Parathyroid adenoma (tissue), 2 donors: Measurements from ENCODE around the gene POU6F2.

ENCODE experiments used
- H2AFZ ChIP-seq: fragments of 300-600 bp; sonication (generic); one replicate; pipeline ENCODE4 v1.7.0; 2017; ENCODE audit warnings: antibody characterized with exemption, mild to moderate bottlenecking
- H3K27ac ChIP-seq: fragments of 300-600 bp; sonication (generic); one replicate; pipeline ENCODE4 v1.7.0; 2017
- H3K27me3 ChIP-seq: fragments of 300-600 bp; sonication (generic); one replicate; pipeline ENCODE4 v1.7.0; 2017; ENCODE audit warnings: low read length; ENCODE audit not compliant: control insufficient read depth, insufficient read depth
- H3K36me3 ChIP-seq: fragments of 300-600 bp; sonication (generic); one replicate; pipeline ENCODE4 v1.7.0; 2017; ENCODE audit warnings: low read length; ENCODE audit not compliant: control insufficient read depth, insufficient read depth
- H3K4me1 ChIP-seq: fragments of 300-600 bp; sonication (generic); one replicate; pipeline ENCODE4 v1.7.0; 2017; ENCODE audit warnings: control low read depth
- H3K4me2 ChIP-seq: fragments of 300-600 bp; sonication (generic); one replicate; pipeline ENCODE4 v1.7.0; 2017; ENCODE audit warnings: low read length
- H3K4me3 ChIP-seq: fragments of 300-600 bp; sonication (generic); one replicate; pipeline ENCODE4 v1.7.0; 2017; ENCODE audit warnings: low read depth, low read length
- H3K79me2 ChIP-seq: fragments of 300-600 bp; sonication (generic); one replicate; pipeline ENCODE4 v1.7.0; 2017; ENCODE audit warnings: control low read depth
- H3K9ac ChIP-seq: fragments of 300-600 bp; sonication (generic); one replicate; pipeline ENCODE4 v1.7.0; 2017; ENCODE audit warnings: mild to moderate bottlenecking
- H3K9me3 ChIP-seq: fragments of 300-600 bp; sonication (generic); one replicate; pipeline ENCODE4 v1.7.0; 2017; ENCODE audit warnings: low read length; ENCODE audit not compliant: control insufficient read depth
- TF ChIP-seq, protein P1 (sequence below): fragments of 300-600 bp; sonication (generic); IDR thresholded peaks from one replicate; pipeline ENCODE4 v1.7.0; 2017; ENCODE audit warnings: antibody characterized with exemption, mild to moderate bottlenecking
- donor health status: primary hyperparathyroidism.

The POU6F2 gene

DNA sequence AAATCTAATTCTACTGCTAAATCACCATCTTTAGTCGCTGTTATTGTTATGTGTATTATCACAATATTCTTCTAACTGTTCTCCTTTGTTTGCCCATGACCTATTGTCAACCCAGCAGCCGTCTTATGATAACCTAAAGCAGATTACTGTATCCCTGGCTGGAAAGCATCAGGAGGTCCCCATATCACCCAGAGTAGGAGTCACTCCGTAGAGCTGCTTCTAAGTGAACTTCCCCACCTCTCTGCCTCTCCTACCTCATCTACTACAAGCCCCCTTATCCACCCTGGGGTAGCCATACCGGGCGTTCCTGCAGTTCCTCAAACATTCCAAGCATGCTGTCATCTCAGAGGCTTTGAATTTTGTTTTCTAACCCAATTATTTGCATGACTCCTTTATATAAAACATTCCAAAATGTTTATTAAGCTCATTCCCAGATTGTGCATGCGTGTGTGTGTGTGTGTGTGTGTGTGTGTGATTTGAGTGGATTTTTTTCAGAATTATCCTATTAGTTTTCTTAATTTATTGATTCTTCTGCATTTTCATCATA is 39.7 kb downstream of the POU6F2 start:
- H3K36me3 ChIP-seq: no peaks in the 10 kb centered on the region
- H3K79me2 ChIP-seq: no peaks in the 10 kb centered on the region
- TF ChIP-seq, protein P1, sequence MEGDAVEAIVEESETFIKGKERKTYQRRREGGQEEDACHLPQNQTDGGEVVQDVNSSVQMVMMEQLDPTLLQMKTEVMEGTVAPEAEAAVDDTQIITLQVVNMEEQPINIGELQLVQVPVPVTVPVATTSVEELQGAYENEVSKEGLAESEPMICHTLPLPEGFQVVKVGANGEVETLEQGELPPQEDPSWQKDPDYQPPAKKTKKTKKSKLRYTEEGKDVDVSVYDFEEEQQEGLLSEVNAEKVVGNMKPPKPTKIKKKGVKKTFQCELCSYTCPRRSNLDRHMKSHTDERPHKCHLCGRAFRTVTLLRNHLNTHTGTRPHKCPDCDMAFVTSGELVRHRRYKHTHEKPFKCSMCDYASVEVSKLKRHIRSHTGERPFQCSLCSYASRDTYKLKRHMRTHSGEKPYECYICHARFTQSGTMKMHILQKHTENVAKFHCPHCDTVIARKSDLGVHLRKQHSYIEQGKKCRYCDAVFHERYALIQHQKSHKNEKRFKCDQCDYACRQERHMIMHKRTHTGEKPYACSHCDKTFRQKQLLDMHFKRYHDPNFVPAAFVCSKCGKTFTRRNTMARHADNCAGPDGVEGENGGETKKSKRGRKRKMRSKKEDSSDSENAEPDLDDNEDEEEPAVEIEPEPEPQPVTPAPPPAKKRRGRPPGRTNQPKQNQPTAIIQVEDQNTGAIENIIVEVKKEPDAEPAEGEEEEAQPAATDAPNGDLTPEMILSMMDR: no peak

DNA sequence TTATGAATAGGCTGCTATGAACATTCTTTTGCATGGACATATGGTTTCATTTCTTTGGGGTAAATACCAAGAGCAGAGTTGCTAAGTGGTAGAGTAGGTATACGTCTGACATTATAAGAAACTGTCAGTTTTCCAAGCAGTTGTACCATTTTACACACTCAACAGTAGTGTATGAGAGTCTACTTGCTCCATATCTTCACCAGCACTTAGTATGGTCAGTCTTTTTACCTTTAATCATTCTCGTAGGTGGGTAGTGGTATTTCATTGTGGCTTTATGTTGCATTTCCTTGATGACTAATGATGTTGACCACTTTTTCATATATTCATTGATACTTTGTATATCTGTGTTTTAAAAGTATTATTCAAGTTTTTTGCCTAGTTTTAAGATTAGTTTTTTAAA is 45.1 kb downstream of the POU6F2 start:
- Histone ChIP-seq H3K36me3 (no peaks in the 10 kb centered on the region), H3K4me1 (no peaks in the 10 kb centered on the region), H3K27ac (no peak overlapping the region), H2AFZ (no peak overlapping the region), H3K9me3 (no peaks in the 10 kb centered on the region), H3K27me3 (no peaks in the 10 kb centered on the region), H3K4me3 (no peak overlapping the region), H3K9ac (no peak overlapping the region), H3K79me2 (no peaks in the 10 kb centered on the region), H3K4me2 (no peak overlapping the region)
- TF ChIP-seq, protein P1: no peak

More for the DNA sequence above, 39.7 kb downstream of the POU6F2 start:
- Histone ChIP-seq H2AFZ (no peak overlapping the region), H3K4me3 (no peak overlapping the region), H3K4me2 (no peak overlapping the region), H3K9me3 (no peaks in the 10 kb centered on the region), H3K27ac (no peak overlapping the region), H3K27me3 (no peaks in the 10 kb centered on the region), H3K4me1 (no peaks in the 10 kb centered on the region), H3K9ac (no peak overlapping the region)

DNA sequence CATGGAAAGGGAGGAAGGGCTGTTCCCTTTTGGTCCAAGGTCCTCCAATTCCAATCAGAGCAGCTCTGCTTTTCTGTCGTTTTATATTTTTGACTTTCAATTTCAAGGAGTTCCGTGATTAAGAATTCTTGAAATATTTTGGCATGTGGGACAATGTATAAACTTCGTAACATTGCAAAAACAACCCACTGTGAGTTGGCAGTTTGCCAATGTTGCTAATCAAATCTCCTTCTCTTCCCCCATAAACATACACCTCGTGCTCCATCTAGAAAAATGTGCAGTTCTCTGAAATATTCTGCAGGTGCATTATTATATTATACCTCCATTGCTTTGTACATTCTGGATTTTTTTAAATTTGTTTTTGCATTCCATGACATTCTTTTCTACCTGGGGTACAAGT is 49.8 kb downstream of the POU6F2 start:
- Histone ChIP-seq H2AFZ (no peak overlapping the region), H3K79me2 (no peaks in the 10 kb centered on the region), H3K27ac (no peak overlapping the region), H3K9ac (no peak overlapping the region), H3K4me3 (no peak overlapping the region), H3K4me2 (no peak overlapping the region), H3K9me3 (no peaks in the 10 kb centered on the region), H3K4me1 (no peaks in the 10 kb centered on the region), H3K36me3 (no peaks in the 10 kb centered on the region), H3K27me3 (no peaks in the 10 kb centered on the region)
- TF ChIP-seq, protein P1: no peak

DNA sequence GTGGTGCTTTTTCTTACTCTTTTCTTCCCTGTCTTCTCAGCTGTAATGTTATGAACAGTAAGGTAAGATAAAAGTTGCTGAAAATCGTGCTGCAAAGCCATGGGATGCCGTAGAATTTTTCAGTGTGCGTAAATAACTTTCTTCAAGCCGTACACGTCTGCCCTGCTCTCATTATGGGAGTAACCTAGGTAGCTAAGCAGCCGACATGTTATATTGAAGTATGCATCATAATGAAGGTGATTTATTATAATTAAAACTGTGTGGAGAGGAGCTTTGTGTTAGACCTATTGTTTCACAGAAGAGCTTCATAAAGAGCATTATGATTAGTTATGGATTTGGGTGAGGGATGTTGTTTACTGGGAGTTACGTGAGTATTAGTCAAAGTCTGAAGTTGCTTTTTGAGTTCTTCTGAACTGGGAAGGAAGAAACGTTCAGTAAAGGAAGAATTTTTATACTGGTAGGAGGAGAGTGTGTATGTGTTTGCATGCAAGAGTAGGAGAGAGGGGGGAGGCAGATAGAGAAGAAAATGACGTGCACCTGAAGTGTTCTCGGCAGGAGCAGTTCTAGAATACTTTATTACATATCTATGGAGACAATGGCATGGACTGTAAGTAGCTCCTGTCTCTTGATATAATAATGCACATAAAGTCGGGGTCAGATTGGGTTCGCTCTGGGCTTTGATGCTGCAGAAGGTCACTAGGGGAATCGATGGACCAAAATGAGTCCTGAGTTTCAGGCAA is 56.3 kb downstream of the POU6F2 start:
- H3K4me3 ChIP-seq: no peak overlapping the region
- TF ChIP-seq, protein P1: no peak
- no peaks in the 10 kb centered on the region for H3K27me3 ChIP-seq
- no peaks in the 10 kb centered on the region for H3K79me2 ChIP-seq
- no peak overlapping the region for H3K9ac ChIP-seq
- H3K4me2 ChIP-seq: no peak overlapping the region
- H2AFZ ChIP-seq: no peak overlapping the region
- H3K36me3 ChIP-seq: no peaks in the 10 kb centered on the region
- no peaks in the 10 kb centered on the region for H3K4me1 ChIP-seq
- no peaks in the 10 kb centered on the region for H3K9me3 ChIP-seq
- H3K27ac ChIP-seq: no peak overlapping the region

DNA sequence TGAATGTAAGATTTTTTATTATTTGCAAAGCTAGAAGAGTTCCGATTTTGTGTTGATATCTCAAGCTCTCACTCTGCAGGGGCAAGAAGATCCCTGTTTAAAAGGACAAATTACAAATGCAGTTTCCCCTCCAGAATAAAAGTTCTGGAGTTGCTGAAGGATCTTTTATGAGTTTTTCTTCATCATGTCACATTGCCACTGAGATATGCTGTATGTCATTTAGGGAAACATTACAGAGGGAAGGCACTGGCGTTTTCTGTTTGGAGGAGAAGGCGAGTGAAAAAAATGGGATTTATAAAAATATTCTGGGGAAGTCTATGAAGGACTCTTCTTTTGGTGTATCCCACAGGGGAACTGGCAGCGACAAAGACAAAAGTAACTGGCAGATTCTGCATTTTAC is 57.4 kb downstream of the POU6F2 start:
- TF ChIP-seq, protein P1: no peak
- no peak overlapping the region for H3K9ac ChIP-seq
- H3K4me2 ChIP-seq: no peak overlapping the region
- no peak overlapping the region for H3K27ac ChIP-seq
- no peaks in the 10 kb centered on the region for H3K79me2 ChIP-seq
- no peaks in the 10 kb centered on the region for H3K4me1 ChIP-seq
- H3K4me3 ChIP-seq: no peak overlapping the region
- H3K27me3 ChIP-seq: no peaks in the 10 kb centered on the region
- no peaks in the 10 kb centered on the region for H3K9me3 ChIP-seq
- H2AFZ ChIP-seq: no peak overlapping the region
- H3K36me3 ChIP-seq: no peaks in the 10 kb centered on the region
